Urinary bladder (tissue), 4 donors: ENCODE measurements around the gene TMEM170A. TPM values are rescaled to one million over a fixed set of nuclear protein-coding genes. Genes with fewer than 3 reads are reported as not detected.
"Not testable (repeated sequence)": the region's sequence is repeated elsewhere in the genome, so short reads cannot be mapped to it uniquely, and the experiment has no call there.

Source experiments
- DNase-seq: peaks from one replicate; pipeline ENCODE4 v3.0.0-alpha.2; 2015; ENCODE audit errors: extremely low spot score
- H3K27ac ChIP-seq: one replicate; pipeline ENCODE4 v1.5.1; 2013; ENCODE audit warnings: low read depth, mild to moderate bottlenecking, moderate library complexity
- H3K36me3 ChIP-seq: one replicate; pipeline ENCODE4 v1.6.1; 2013; ENCODE audit warnings: mild to moderate bottlenecking, moderate library complexity; ENCODE audit not compliant: insufficient read depth
- H3K4me1 ChIP-seq: one replicate; pipeline ENCODE4 v1.6.1; 2013; ENCODE audit warnings: mild to moderate bottlenecking, moderate library complexity; ENCODE audit not compliant: insufficient read depth
- H3K4me3 ChIP-seq: one replicate; pipeline ENCODE4 v1.5.1; 2013; ENCODE audit warnings: low read depth, low read length
- WGBS: extraction: QIAGEN DNeasy Blood & Tissue Kit; methylation state at CpG from one replicate; pipeline ENCODE4 v1.1.7; 2013; 5-methylcytosine and 5-hydroxymethylcytosine counted together
- polyA plus RNA-seq: library from polyadenylated mRNA; stranded (reverse); fragments of 200-250 nt; gene quantifications from one replicate; pipeline ENCODE4 v1.2.3, GENCODE V29; 2013
- total RNA-seq: library from RNA; depleted of rRNA; stranded (reverse); fragments of >200 nt; gene quantifications from one replicate; pipeline ENCODE4 v1.2.3, GENCODE V29; 2014
- donor health status: healthy with polysubstance abuse.
- donor health status: healthy.

Gene TMEM170A
- total and polyA plus RNA-seq, 2 donors, result 7.2 to 46.7 TPM

DNA sequence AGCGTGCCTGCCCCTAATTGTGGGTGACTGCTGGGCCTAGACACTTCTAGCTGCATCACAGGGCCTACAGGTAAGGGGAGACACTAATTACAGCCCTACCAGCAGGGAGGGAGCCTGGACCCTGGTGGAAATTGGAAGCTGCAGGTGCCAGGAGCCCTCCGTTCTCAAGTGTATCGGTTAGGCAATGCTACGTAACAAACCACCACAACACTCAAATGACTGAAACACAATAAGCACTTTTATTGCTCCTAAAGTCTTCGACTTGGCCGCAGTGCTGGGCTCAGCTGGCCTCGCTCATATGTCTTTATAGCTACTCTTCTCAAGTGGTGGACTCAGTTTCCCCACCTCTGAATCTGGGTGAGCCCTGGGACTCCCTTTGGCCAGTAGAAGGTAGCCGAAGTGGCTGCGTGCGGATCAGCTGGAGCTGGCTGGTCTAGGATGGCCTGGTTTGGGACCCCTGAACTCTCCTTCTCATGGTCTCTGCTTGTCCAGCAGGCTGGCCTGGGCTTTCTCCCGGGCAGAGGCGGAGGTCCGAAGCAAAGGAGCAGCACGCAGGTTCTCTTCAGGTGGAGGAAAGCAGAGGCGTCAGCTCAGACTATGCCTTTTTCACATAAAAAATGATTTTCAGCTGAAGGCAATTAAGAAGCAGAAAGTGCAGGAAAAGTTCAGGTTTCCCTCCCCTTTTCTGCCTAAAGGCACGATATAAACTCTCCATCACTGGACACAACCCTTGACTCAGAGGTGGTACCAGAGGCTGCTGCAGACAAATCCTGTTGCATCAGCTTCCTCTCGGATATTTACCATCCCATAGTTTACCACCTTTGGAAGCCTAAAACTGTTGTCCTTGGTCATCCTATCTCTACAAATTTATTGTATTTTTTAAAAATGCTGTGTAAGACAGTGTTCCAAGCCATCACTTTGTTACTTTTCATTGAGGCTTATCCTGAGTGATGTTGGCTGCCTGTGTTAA lies 8.7 kb upstream of the TMEM170A start:
- H3K36me3 ChIP-seq, result no peaks in the 10 kb centered on the region
- H3K27ac ChIP-seq, result no peak overlapping the region
- H3K4me3 ChIP-seq, result no peak overlapping the region
- DNase-seq, result no peak
- 95% methylated on average over 17 of the region's 17 CpGs for WGBS
- no peaks in the 10 kb centered on the region for H3K4me1 ChIP-seq

DNA sequence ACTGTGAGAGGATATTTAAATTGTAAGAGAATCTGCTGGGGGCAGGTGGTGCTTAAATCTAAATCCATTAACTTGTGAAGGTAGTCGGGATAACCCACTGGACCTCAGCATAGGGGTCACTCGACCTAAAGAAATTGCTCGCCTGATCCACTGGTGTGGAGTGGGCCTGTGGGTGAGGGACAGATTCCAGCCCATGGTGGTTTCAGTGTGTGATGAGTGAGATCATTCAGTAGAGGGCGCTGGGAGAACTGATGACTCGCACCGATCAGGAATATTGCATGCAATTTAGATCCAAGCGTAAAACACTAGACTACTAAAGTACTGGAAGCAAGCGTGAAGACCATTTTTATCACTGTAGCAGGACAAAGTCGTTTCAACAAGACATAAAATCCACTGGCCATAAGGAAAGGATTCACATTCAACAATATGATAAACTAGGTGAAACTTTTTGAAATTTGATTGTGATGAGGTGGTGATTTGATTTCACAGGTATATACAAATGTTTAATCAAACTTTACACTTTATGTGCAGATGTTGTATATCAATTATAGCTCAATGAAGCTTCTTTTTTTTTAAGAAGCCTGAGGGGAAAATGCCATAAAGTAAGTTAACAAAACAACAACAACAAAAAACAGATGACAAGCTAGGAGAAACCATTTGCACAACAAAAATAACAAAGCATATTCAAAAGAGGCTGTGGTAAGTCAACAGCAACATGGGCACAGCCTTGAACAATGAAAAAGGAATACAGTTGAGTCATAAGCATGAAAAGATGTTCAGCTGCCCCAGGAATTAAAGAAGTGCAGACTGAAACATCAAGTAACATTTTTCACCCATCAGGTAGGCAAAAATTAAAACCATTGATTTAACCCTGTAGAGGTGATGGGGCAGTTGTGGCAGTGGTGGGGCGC lies 7.5 kb upstream of the TMEM170A start:
- no peak for DNase-seq
- Histone ChIP-seq H3K27ac (no peak overlapping the region), H3K4me3 (no peak overlapping the region), H3K4me1 (no peaks in the 10 kb centered on the region), H3K36me3 (no peaks in the 10 kb centered on the region)
- WGBS, result 14% methylated on average over 10 of the region's 10 CpGs

DNA sequence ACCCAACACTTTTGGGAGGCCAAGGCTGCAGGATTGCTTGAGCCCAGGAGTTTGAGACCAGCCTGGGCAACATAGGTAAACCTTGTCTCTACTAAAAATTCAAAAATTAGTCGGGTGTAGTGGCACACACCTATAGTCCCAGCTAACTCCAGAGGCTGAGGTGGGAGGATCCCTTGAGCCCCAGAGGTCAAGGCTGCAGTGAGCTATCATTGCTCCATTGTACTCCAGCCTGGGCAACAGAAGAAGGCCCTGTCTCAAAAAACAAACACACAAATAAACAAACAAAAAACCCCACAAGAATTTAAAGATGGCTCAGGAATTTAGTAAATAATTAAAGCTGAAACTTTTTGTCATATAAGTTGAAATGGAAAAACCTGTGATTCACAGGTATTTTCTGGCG lies 2.3 kb upstream of the TMEM170A start:
- DNase-seq, result no peak
- Histone ChIP-seq H3K4me3 (no peak overlapping the region), H3K27ac (no peak overlapping the region), H3K36me3 (no peaks in the 10 kb centered on the region), H3K4me1 (no peaks in the 10 kb centered on the region)
- WGBS, result 92% methylated on average over 2 of the region's 2 CpGs

DNA sequence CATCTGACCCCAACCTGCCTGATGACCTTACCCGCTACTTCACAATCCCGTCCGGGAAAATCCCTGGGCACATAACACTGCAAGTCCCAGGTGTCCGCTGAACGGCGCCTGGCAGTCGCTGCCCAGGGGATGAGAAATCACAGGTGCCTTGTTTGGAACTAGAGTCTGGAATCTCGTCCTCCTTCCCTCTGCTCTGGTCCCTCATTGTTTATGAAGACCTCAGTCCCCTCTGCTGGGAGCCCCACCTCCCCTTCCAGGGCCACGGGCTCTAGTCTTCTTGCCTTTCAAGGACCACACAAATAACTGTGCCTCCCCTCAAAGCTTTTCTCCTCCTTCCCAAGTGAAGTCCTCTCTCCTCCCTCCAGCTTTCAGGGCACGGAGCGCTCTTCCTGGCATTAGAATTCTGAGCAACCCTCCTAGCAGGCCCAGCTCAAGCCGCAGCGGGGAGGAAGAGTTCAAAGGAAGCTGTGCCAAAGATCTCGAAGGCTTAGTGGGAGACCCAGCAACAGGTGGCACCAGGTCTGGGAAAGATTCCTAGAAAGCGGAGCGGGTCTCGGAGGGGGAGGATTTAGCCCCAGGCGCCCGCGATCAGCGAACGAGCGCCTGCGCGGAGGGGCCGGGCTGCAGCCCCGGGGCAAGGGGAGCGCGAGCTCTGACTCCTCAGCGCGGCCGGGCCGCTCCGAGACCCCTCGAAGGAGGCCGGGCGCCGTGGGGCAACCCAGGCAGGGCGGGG lies 934 bp downstream of the TMEM170A start:
- H3K36me3 ChIP-seq, DNase-seq, H3K4me1 ChIP-seq: not testable (repeated sequence)
- WGBS, result 3% methylated on average over 39 of the region's 39 CpGs
- Histone ChIP-seq H3K4me3 (peak overlapping the region; percentile 66), H3K27ac (peak overlapping the region; percentile 99)

- no peak overlapping the region for H3K27ac ChIP-seq
- H3K4me3 ChIP-seq, result no peak overlapping the region
- H3K4me1 ChIP-seq, result no peaks in the 10 kb centered on the region
- no peak for DNase-seq
- WGBS, result 26% methylated on average over 2 of the region's 2 CpGs
- no peaks in the 10 kb centered on the region for H3K36me3 ChIP-seq
These were observed 1.7 kb downstream of the TMEM170A start for GRCh38 chr16:75462806-75463205.

DNA sequence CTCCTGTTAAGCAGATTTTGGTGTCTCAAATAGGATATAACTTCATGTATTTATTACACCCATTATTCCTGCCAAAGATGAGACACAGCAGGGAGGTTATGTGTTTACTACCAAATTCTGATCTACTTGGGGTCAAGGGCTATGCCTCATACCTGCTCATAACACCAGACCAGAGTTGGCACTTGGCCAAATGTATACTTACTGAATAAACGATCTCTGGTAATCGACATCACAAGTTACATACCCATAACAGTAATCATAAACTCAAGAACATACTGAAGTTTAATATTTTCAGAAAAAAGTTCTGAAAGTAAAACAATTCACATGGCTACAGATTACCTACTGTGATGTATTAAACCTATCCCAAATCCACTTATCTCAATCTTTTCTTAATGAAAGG lies 2.9 kb downstream of the TMEM170A start:
- WGBS, result 64% methylated on average over 2 of the region's 2 CpGs
- no peak overlapping the region for H3K4me3 ChIP-seq

DNA sequence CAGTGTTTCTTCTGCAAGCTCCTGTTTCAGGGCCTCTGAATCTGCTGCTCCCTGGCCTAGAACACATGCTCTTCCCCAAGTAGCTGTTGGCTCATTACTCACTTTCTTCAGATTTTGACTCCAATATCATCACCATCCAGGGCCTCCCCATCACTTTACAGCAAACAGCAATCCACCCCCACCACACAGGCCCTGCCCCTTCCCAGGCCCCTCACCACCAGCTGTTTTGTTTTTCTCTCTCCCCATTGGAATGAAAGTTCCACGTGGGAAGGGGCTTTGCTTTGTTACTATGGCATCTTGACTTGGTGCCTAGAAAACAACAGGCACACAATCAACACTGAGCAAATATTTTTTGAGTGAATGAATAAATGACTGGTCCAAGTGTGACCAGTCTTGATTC lies 4.0 kb downstream of the TMEM170A start:
- 17% methylated on average over 1 of the region's 1 CpG for WGBS
- no peaks in the 10 kb centered on the region for H3K4me1 ChIP-seq
- no peak for DNase-seq
- no peak overlapping the region for H3K4me3 ChIP-seq
- H3K27ac ChIP-seq, result no peak overlapping the region
- no peaks in the 10 kb centered on the region for H3K36me3 ChIP-seq

More for the DNA sequence above, 2.9 kb downstream of the TMEM170A start:
- H3K4me1 ChIP-seq, result no peaks in the 10 kb centered on the region
- H3K36me3 ChIP-seq, result no peaks in the 10 kb centered on the region
- DNase-seq, result no peak
- H3K27ac ChIP-seq, result no peak overlapping the region

DNA sequence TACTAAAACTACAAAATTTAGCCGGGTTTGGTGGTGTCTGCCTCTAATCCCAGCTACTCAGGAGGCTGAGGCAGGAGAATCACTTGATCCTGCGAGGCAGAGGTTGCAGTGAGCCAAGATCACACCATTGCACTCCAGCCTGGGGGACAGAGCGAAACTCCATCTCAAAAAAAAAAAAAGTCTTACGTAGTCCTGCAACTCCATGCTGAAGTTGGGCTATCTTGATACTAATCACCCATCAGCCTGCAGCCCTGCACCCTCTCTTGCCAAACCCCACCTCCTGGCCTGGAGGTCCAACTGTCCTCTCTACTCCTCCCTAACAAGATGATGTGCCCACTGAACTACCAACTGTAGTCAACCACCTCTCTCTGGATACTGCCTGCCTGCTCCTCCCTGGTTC lies 4.8 kb downstream of the TMEM170A start:
- no peaks in the 10 kb centered on the region for H3K36me3 ChIP-seq
- no peak overlapping the region for H3K27ac ChIP-seq
- no peak overlapping the region for H3K4me3 ChIP-seq
- no peaks in the 10 kb centered on the region for H3K4me1 ChIP-seq
- 91% methylated on average over 4 of the region's 4 CpGs for WGBS
- no peak for DNase-seq

- H3K4me1 ChIP-seq, result no peaks in the 10 kb centered on the region
- 86% methylated on average over 2 of the region's 2 CpGs for WGBS
- no peak for DNase-seq
- H3K4me3 ChIP-seq, result no peak overlapping the region
- no peaks in the 10 kb centered on the region for H3K36me3 ChIP-seq
- H3K27ac ChIP-seq, result no peak overlapping the region
These were observed 6.0 kb downstream of the TMEM170A start for GRCh38 chr16:75458439-75458838.

- no peaks in the 10 kb centered on the region for H3K4me1 ChIP-seq
- WGBS, result 87% methylated on average over 4 of the region's 4 CpGs
These were observed 6.5 kb downstream of the TMEM170A start for GRCh38 chr16:75458029-75458428.

GRCh38 chr16:75457485-75458021 lies 6.9 kb downstream of the TMEM170A start:
- no peak for DNase-seq
- no peak overlapping the region for H3K4me3 ChIP-seq
- H3K4me1 ChIP-seq, result no peaks in the 10 kb centered on the region
- H3K36me3 ChIP-seq, result no peaks in the 10 kb centered on the region
- no peak overlapping the region for H3K27ac ChIP-seq
- WGBS, result 96% methylated on average over 5 of the region's 5 CpGs

More at GRCh38 chr16:75458029-75458428, 6.5 kb downstream of the TMEM170A start:
- H3K4me3 ChIP-seq, result no peak overlapping the region
- no peak overlapping the region for H3K27ac ChIP-seq
- no peaks in the 10 kb centered on the region for H3K36me3 ChIP-seq
- no peak for DNase-seq

- no peak overlapping the region for H3K27ac ChIP-seq
- H3K4me3 ChIP-seq, result no peak overlapping the region
- 81% methylated on average over 1 of the region's 1 CpG for WGBS
- H3K4me1 ChIP-seq, result no peaks in the 10 kb centered on the region
- DNase-seq, result no peak
- H3K36me3 ChIP-seq, result no peaks in the 10 kb centered on the region
These were observed 7.5 kb downstream of the TMEM170A start for GRCh38 chr16:75456971-75457370.

GRCh38 chr16:75456486-75456885 lies 8.0 kb downstream of the TMEM170A start:
- H3K36me3 ChIP-seq, H3K27ac ChIP-seq, H3K4me3 ChIP-seq, DNase-seq, H3K4me1 ChIP-seq: not testable (repeated sequence)
- 92% methylated on average over 4 of the region's 4 CpGs for WGBS
